Islet precursor cell (in vitro differentiated cells): ENCODE results near the gene STRN3.
A peak's percentile ranks its signal among the peaks of the same experiment; 100 is the strongest.
"Not testable (repeated sequence)": the region's sequence is repeated elsewhere in the genome, so short reads cannot be mapped to it uniquely, and the experiment has no call there.

Source experiments
- DNase-seq: peaks from one replicate; pipeline ENCODE4 v3.0.0-alpha.2; 2018

The STRN3 gene

DNA sequence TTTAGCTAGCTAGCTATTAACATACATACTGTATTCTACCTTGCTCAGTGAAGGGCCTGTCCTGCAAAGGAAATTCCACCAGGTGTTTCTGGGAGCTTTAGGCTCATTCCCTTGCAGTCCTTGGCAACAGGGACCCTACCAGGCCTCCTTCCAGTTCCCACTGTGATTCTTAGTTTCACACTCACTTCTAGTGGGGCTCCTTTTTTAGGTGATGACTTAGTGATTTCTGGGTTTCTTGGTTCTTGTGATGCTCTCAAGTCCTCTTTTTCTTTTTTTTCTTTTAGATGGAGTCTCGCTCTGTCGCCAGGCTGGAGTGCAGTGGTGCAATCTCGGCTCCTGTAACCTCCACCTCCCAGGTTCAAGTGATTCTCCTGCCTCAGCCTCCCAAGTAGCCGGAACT lies 10.4 kb upstream of the STRN3 start:
- no peak for DNase-seq

DNA sequence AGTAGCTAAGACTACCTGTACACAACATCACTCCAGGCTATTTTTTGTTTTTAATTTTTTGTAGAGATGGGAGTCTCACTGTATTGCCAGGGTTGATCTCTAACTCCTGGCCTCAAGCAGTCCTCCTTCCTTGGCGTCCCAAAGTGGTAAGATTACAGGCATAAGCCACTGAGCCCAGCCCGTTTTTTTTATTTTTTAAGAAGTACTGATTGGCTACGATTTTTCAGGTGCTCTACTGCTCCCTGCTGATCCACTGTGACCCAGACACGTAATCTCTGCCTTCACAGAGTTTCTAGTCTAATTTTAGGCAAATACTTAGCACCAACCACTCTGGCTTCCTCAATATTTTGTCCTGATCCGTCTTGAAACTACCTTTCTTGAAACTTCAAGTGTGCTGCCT lies 4.3 kb upstream of the STRN3 start:
- no peak for DNase-seq

DNA sequence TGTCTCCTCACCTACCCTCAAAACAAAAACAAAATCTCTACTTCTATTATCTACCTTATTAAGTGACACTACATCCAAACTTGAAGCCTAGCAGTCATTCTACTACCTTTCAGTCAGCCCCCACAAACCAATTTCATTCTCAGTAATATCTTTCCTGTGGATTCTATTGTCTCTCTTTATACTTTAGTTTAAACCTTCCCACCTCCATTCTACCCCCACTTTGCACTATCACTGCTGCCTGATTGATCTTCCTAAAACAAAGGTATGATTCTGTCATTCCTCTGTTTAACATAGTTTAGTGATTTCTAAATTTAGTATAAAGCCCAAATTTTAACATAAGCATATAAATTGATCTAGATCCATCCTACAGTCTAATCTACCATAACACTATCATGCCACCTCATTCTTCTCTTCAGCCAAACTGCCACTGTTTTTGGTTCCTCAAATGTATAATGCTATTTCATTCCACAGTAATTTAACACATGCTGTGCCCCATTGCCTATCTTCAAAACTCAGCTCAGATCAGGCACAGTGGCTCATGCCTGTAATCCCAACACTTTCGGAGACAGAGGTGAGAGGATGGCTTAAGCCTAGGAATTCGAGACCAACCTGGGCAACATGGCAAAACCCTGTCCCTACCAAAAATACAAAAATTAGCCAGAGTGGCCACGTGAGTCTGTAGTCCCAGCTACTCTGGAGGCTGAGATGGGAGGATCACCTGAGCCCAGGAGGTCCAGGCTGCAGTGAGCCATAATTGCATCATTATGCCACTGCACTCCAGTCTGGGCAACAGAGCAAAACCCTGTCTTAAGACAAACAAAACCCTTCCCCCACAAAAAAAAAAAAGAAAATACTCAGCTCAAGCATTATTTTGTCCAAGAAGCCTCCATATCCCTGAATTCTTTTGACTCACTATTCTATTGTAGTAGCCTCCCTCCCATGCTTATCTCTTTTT lies 3.1 kb upstream of the STRN3 start:
- no peak for DNase-seq

DNA sequence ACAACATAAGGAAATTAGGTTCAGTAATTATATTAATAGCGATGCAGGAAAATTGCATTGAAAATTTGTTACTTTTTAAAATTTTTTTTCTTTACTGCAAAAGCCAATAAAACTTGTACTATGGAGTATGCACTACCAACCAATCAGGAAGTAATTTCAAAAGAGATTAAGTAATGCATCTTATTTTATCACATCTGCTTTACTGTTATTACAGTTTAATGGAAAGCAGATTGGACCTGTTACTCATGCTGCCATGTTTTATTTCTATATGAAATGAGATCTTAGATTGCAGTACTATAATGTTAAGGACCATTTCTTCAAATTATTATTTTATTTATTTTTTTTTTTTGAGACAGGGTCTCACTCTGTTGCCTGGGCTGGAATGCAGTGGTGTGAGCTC lies 1.7 kb upstream of the STRN3 start:
- DNase-seq = no peak

DNA sequence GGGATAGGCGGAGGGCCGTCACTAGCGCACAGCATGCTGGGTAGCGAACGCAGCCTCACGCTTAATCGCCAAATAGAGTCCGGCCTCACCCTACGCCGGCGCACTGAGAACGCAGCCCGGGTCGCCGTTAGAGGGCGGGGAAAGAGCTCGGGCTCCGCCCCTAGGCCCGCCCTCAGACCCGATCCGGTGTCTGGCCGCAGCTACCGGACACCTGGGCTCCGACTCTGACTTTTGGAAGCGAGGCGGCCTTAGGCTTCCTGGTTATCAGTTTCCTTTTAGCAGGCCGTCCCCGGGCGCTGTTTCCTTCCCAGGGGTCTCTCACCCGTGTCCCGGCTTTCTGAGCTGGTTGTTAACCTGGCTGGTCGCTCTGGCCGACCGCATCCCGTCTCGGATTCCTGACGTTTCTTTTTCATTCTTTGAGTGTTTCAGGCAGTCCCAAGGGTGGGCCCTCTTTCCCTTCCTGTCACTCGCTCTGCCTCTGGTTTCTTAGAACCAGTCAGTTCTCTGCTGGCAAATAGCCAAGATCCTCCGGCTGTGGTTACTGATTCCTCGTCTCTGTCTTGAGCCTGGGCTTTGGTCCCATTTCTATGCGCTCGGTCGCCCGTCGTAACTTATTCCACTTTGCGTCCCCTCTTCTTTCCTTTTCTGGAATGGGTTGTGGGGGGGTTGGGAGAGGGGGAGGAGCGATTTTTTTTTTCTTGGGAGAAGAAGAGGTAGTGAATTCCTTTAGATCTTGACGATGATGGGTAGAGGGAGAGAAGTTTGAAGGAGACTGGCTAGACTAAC lies 464 bp upstream of the STRN3 start:
- DNase-seq = peak; percentile 98

DNA sequence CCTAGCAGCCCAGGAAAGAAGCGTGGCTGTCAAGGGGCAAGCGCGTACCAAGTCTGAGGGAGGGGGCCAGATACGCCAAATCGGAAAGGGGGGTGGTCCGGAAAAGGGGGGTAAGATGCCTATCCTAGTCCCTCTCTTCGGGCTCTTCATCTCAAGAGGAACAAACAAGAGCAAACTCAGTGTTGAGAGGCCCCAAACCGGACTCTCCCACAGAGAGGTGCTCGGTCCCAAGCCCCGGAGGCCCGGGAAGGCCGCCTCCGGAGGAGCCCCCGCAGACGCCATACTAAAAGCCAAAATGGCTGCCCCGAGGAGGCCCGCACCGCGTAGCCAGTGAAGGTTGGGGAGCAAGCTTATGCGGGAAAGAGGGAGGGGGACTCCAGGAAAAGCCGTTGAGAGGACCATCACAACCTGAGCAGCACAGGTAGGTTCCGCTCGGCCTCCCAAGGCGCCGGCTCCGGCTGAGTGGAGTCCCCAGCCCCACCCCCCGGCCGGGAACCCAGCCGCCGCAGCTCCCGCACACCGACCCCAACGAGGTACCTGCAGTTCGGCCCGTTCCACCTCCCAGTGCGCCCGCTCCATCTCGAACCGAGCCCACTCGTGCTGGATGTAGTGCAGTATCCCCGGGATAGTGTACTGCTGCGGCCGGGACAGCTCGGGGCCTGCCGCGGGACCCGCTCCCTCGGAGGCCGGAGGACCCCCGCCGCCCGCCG lies 657 bp downstream of the STRN3 start, which contains the start of gene AP4S1:
TSS of gene AP4S1 (plus strand) at position 283 of the 710 bp plus-strand sequence. CDS start 40,548 bp downstream, outside the sequence.
- DNase-seq = peak; percentile 69

DNA sequence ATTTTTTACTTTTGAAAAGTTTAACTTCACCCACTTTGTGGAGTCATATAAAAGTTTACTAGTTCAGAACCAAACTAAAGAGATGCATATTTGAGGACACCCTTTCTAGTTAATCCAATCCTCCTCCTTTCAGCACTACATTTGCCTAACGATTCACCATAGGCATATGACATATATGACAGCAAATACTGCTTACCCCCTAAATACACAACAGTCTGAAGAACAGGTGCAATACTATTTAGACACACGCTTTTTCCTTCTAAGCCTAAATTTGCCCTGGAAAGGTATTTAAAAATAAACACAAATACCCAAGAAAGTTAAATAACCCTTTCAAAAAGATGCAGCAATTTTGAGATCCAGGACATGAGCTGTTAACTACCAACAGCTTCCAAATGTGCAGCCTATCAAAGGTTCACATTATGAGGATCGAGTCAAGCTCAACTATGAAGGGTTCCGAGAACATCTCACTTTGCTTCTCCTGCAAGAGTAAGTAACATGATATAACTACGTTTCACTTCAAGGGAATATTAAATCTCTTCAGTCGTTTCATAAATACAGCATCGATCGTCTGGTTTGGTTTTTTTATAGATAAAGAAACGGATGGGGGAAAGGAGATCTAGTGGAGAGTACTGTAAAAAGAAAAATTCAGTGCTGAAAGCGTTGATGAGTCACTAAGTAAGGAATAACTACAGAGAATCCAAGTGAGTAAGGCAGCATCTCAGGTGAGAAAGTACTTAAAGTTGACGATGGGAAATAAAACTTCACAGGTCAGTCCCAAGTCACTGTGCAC lies 1.4 kb downstream of the STRN3 start:
- DNase-seq = no peak

DNA sequence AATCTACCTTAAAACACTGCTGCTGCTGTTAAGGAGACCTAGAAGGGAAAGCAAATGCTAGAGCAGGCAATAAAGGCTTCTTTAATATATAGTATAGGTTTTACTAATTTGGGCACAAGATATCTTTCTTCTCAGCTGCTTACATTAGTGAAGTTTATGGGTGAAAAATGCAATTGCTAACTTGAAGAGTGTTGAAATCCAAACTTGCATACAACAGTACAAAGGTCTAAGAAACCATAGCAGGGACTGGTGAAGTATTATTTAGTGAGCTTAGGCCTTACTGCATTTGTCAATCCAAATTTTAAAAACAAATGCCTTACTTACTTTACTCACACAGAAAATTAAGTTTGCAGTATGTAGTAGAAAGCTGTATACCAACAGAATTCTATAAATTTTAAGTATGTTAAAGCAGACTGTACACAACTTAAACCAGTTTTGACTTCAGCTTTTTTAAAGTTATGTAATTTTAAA lies 2.1 kb downstream of the STRN3 start:
- DNase-seq = no peak

DNA sequence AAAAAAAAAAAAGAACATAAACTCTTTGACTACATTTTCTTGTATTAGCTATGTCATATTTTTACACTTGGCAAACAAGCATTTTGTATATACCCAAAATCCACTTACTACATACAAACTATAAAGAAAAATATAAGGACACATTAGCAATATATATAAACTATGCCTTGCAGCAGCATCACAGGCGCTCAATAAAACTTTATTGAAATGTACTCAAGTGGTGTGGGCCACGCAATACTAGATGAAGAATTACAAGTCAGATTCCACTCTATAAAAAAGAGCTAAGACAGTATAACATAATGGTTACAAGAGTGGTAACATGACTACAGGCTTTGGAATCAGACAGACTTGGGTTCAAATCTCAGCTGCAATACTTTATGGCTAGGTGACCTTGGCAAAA lies 3.8 kb downstream of the STRN3 start:
- DNase-seq = no peak

DNA sequence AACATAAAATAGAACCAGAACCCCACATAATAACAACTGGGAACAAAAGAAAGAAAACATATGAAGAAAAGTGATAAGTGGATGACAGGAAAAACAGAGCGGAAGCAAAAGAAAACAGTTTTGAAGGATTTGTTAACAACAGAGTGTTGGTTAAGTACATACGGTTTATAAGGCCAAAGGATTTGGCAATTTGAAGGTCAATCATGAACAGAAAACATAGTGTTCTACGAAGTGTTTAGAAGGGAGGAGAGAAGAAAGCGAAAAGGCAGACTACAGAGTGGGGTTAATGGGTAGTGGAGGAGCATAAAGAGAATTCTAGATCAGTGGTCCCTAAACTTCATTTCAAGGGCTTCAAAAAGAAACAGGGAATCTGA lies 4.6 kb downstream of the STRN3 start:
- DNase-seq = no peak

DNA sequence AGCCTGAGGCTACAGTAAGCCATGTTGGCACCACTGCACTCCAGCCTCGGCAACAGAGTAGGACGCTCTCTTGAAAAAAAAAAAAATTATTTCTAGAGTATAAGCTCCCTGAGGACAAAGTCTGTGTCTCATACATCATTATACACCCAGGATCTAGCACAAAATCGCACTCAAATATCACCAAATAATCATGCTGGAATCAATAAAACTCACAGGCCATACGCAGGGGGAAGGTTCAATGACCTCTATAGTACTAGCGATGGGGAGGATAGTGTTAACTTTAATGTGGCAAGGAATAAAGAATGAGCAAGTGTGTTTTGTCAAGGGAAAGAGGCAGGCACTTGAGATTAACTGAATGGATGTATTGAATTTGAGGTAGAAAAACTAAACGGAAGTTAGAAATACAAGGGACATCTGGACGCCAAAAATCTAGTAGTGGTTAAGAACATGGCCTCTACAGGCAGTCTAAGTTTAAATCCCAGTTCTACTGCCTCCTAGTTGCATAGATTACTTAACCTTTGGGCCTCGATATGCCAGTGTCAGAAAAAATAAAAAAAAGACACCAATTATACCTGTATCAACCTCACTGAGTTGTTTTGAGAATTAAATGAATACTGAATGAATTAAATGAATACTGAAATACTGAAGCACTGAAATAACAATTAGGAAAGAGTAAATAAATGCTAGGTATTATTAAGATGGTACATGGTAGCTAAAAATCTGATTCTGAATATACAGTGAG lies 5.2 kb downstream of the STRN3 start:
- DNase-seq = no peak

DNA sequence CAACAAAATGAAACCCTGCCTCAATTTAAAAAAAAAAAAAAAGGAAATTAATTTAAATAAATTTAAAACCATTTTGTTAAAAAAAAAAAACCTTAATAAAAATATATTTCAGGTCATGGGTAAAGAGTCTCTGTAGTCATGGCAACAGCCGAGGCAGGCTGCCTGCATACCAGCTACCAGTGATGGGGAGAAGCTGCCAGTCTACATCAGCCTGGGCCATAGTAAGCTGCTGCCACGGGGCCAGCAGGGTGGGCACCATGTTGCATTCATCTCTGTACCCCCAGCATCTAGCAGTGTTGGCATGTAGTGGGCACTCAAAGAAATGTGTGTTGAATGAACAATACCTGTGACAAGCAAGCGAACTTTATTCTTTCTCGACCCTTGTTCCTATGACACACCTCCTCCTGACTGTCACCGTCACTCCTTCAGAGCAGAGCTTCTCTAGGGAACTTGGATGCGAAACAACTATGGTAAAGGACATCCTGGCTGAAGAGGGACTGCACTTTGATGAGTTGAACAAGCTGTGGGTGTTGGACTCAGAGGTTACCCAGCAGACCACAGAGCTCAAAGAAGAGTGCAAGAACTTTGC lies 8.0 kb downstream of the STRN3 start:
- DNase-seq = no peak

DNA sequence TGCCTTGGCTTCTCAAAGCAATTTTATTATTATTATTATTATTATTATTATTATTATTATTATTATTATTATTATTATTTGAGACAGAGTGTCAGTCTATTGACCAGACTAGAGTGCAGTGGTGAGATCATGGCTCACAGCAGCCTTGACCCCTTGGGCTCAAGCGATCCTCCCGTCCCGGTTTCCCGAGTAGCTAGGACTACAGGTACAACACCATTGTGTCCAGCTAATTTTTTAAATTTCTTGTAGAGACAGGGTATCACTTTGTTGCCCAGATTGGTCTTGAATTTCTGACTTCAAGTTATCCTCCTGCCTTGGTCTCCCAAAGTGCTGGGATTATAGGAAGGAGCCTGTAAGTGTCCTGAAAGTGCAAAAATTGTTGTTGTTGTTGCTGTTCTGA lies 12.3 kb downstream of the STRN3 start:
- DNase-seq = no peak

DNA sequence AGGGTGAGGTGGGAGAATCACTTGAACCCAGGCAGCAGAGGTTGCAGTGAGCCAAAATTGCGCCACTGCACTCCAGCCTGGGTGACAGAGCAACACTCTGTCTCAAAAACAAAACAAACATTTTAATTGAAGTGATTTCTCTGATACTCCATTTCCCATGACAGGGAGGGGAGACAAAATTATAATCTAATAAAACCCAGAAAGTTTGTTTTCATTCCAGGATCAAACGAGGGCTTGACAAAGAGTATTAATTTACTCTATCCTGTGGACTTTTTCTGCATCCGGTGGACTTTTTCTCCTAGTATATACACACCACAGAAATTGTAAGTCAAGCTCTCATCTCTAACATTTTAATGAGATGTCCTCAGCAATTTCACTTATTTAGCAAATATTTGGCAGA lies 15.2 kb downstream of the STRN3 start:
- DNase-seq = no peak

DNA sequence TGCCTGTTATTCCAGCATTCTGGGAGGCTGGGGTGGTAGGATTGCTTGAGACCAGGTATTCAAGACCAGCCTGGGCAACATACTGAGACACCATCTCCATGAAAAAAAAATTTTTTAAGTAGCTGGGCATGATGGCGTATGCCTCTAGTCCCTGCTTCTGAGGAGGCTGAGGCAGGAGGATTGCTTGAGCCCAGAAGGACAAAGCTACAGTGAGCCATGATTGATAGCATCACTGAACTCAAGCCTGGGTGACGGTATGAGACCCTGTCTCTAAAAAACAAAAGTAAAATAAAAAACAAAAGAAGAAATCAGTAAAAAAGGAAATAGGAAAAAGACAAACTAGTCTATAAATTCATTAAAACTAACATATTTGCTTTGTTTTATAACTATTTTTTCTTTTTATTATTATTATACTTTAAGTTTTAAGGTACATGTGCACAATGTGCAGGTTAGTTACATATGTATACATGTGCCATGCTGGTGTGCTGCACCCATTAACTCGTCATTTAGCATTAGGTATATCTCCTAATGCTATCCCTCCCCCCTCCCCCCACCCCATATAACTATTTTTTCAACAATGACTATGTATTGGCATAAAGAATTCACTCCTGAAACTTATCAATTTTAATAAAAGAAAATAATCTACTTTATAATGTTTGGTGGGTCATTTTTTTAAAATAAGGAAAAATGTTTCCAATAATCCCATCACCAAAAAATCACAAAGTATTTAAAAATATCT lies 16.2 kb downstream of the STRN3 start:
- no peak for DNase-seq

DNA sequence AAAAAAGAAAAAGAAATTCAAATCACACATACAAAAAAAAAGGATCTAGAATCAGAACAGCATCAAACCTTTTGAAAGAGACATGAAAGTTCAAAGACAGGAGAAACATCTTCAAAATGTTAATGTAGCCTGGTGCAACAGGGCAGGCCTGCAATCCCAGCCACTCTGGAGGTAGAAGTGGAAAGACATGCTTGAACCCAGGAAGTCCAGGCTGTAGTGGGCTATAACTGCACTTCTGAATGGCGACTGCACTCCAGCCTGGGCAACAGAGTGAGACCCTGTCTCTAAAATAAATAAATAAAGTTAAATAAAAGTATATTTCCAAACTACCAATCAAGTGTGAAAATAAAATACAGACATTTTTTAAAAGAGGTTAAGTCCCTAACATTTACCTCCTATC lies 19.5 kb downstream of the STRN3 start:
- DNase-seq = no peak

DNA sequence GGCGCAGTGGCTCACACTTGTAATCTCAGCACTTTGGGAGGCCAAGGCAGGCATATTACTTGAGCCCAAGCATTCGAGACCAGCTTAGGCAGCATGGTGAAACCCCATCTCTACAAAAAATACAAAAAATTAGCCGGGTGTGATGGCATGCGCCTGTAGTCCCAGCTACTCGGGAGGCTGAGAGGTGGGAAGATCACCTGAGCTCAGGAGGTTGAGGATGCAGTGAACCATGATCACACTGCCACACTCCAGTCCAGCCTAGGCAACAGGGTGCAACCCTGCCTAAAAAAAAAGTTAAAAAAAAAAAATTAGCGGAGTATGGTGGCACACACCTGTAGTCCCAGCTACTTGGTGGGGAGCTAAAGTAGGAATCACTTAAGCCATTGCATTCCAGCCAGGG lies 22.2 kb downstream of the STRN3 start:
- DNase-seq = not testable (repeated sequence)

DNA sequence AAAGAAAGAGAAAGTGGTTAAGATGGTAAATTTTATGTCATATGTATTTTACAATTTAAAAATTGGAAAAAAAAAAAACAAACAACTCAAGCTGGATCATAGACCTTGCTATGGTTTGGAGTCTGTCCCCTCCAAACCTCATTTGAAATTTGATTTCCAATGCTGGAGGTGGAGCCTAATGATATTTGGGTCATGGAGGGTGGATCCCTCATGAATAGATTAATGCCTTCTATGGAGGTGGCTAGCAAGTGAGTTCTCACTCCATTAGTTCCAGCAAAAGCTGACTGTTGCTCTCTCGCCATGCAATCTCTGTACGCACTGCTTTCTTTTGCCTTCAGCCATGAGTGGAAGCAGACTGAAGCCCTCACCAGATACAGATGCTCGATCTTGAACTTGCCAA lies 22.9 kb downstream of the STRN3 start:
- DNase-seq = no peak

DNA sequence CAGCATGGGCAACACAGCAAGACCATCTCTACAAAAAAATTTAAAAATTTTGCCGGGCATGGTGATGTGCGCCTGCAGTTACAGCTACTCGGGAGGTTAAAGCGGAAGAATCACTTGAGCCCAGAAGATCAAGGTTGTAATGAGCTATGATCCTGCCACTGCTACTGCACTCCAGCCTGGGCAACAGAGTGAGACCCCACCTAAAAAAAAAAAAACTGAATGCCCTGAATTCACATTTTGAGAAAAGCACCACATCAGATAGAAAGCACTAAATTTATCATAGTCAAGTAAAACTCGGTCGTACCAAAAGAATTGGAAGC lies 24.9 kb downstream of the STRN3 start:
- DNase-seq = no peak

DNA sequence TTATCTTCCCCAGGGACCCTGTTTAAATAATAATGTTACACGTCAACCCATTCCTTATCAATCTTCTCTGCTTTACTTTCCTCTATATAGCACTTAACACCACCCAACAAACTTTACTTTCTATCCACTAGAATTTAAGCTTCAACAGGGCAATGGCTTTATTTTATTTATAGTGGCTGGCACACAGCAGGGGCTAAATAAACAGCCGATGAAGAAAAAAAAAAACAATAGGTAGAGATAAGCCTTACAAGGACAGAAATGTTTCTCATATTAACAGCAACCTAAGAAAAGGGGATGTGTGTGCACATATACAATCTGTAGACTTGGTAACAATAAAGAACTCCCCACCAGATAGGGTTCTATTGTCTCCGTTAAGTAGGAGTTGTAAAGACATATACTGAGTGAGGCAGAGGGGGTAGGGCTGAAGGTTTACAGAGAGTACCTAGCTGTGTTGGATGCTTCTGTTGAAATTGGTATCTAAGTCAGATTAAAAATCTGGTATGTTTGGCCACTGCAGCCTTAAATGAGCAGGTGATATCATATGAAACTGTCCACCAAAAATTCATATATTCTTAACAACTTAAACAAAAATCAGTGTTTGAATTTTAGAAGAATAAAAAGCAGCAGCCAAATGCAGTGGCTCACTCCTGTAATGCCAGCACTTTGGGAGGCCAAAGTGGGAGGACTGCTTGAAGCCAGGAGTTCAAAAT lies 25.4 kb downstream of the STRN3 start:
- no peak for DNase-seq
